Measurements from ENCODE around the gene TNK1. TPM values are rescaled to one million over a fixed set of nuclear protein-coding genes. Genes with fewer than 3 reads are reported as not detected.

TNK1 gene
- total RNA-seq, 1 experiment from 2014 or later, result 16.8 TPM

DNA sequence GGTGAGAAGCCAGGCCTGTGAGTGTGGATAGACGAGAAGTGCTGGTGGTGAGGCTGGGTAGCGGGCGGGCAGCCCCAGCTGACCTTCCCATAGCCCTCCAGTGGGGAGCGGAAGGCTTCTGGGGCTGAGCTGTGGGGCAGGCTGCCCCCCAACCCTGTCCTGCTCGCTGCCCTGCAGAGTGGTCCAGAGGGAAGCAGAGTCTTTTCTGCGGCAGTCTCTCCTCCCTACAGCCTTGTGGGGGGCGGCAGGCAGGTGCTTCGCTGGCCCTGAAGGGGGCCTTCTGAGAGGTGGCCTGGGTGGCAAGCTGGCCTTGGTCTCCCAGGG is 30.5 kb downstream of the TNK1 start (continued):
- TF ChIP-seq, protein P1, sequence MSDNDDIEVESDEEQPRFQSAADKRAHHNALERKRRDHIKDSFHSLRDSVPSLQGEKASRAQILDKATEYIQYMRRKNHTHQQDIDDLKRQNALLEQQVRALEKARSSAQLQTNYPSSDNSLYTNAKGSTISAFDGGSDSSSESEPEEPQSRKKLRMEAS (IDR thresholded peaks at IDR 0.05), result no peak
- TF ChIP-seq POLR2AphosphoS5 (IDR thresholded peaks at IDR 0.05; ENCODE audit: low read depth, low read length) (no peak), FOSL1 (IDR thresholded peaks at IDR 0.05; ENCODE audit: low read depth) (no peak), ZFX (IDR thresholded peaks at IDR 0.05) (no peak)
- TF ChIP-seq, protein P2, sequence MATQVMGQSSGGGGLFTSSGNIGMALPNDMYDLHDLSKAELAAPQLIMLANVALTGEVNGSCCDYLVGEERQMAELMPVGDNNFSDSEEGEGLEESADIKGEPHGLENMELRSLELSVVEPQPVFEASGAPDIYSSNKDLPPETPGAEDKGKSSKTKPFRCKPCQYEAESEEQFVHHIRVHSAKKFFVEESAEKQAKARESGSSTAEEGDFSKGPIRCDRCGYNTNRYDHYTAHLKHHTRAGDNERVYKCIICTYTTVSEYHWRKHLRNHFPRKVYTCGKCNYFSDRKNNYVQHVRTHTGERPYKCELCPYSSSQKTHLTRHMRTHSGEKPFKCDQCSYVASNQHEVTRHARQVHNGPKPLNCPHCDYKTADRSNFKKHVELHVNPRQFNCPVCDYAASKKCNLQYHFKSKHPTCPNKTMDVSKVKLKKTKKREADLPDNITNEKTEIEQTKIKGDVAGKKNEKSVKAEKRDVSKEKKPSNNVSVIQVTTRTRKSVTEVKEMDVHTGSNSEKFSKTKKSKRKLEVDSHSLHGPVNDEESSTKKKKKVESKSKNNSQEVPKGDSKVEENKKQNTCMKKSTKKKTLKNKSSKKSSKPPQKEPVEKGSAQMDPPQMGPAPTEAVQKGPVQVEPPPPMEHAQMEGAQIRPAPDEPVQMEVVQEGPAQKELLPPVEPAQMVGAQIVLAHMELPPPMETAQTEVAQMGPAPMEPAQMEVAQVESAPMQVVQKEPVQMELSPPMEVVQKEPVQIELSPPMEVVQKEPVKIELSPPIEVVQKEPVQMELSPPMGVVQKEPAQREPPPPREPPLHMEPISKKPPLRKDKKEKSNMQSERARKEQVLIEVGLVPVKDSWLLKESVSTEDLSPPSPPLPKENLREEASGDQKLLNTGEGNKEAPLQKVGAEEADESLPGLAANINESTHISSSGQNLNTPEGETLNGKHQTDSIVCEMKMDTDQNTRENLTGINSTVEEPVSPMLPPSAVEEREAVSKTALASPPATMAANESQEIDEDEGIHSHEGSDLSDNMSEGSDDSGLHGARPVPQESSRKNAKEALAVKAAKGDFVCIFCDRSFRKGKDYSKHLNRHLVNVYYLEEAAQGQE (IDR thresholded peaks at IDR 0.05; ENCODE audit: low read depth), result no peak

DNA sequence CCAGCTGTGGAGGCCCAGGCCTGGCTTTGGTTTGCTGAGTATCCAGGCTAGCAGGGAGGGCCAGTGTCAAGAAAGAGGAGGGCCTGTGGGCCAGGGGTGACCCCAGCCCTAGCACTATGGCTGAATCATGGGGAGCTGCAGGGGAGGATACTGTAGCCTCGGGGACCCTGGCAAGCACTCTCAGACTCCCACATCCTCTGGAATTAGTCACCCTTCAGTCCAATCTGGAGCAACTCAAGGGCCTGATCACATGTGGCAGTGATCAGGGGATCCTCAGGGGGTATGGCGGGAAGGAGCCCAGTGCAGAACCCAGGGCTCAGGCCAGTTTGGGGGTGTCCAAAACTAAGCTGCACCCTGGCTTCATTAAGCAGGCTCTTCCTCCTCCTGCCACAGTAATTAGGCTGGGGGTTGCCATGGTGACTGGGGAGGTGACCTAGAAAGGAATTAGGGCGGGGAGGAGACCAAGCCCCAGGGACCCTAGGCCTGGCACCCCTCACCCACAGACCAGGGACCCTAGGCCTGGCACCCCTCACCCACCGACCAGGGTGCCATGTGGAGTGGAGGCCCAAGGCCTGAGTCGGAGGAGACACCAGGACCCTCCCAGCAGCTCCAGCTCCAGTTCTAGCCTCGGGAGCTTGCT is 32.6 kb downstream of the TNK1 start:
- H3K36me3 ChIP-seq (ENCODE audit: control insufficient read depth in 1 of 2, insufficient read depth in 2 of 2, low read length in 2 of 2), result peaks cover 3 to 6% of the 10 kb centered on the region in 2 experiments; a peak in 2 of 4 replicates

More for the DNA sequence above, 32.6 kb downstream of the TNK1 start:
- Histone ChIP-seq H3K9ac (ENCODE audit: low read length) (no peak overlapping the region), H3K9me3 (ENCODE audit: control insufficient read depth in 1 of 2, insufficient read depth in 1 of 2, low read depth in 1 of 2, low read length in 2 of 2) (no peaks in the 10 kb centered on the region), H3K79me2 (ENCODE audit: insufficient read depth, low read length) (no peaks in the 10 kb centered on the region), H3K4me2 (ENCODE audit: low read length) (no peak overlapping the region), H3K27me3 (ENCODE audit: insufficient read depth, low read length) (no peaks in the 10 kb centered on the region), H4K20me1 (ENCODE audit: insufficient read depth) (no peaks in the 10 kb centered on the region), H3K4me3 (replicated peaks in 1 of 2; ENCODE audit: low read depth in 1 of 2, low read length in 2 of 2) (no peak overlapping the region), H3K9me2 (ENCODE audit: insufficient read depth) (no peaks in the 10 kb centered on the region), H2AFZ (ENCODE audit: low read depth, low read length, poor library complexity, severe bottlenecking) (no peak overlapping the region), H3K27ac (ENCODE audit: low read depth, low read length) (no peak overlapping the region; the same call in 1 of the 2 replicates), H3K4me1 (ENCODE audit: control insufficient read depth in 1 of 2, insufficient read depth in 2 of 2, low read length in 2 of 2) (peaks cover 0 to 3% of the 10 kb centered on the region in 2 experiments; a peak in 1 of 4 replicates)
- DNase-seq (ENCODE audit: low read depth, low spot score) (no peak), ATAC-seq (no peak)
- ChIA-PET RAD21 (ENCODE audit: low non-redundant PET in 1 of 2, low total read pairs in 2 of 2, uncharacterized antibody in 2 of 2, unreplicated experiment in 2 of 2) (no interaction called here), CTCF (no interaction called here), POLR2A (interaction anchor here (1.3 kb wide), 2 partner anchors 9 to 23 kb away, joined by 3 to 4 read pairs; partner anchors contain the start of gene TMEM256)
- intact Hi-C loops (cut with micrococcal nuclease), result no loop called here
- TF ChIP-seq TCF7L2 (IDR thresholded peaks at IDR 0.05; ENCODE audit: borderline replicate concordance, extremely low read depth, insufficient read depth, insufficient read length) (no peak), ZFX (IDR thresholded peaks at IDR 0.05) (no peak)
- TF ChIP-seq, protein P1 (IDR thresholded peaks at IDR 0.05), result no peak
- TF ChIP-seq, protein P3, sequence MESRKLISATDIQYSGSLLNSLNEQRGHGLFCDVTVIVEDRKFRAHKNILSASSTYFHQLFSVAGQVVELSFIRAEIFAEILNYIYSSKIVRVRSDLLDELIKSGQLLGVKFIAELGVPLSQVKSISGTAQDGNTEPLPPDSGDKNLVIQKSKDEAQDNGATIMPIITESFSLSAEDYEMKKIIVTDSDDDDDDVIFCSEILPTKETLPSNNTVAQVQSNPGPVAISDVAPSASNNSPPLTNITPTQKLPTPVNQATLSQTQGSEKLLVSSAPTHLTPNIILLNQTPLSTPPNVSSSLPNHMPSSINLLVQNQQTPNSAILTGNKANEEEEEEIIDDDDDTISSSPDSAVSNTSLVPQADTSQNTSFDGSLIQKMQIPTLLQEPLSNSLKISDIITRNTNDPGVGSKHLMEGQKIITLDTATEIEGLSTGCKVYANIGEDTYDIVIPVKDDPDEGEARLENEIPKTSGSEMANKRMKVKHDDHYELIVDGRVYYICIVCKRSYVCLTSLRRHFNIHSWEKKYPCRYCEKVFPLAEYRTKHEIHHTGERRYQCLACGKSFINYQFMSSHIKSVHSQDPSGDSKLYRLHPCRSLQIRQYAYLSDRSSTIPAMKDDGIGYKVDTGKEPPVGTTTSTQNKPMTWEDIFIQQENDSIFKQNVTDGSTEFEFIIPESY (IDR thresholded peaks at IDR 0.05; ENCODE audit: extremely low read depth, insufficient replicate concordance, low read length), result no peak
- BruUV-seq (replicated peaks), result no TSS peak

Measured in HCT116 (cell line).